ENCODE results near the gene R3HDM1. TPM values are rescaled to one million over a fixed set of nuclear protein-coding genes. Genes with fewer than 3 reads are reported as not detected.
"Not testable (repeated sequence)": the region's sequence is repeated elsewhere in the genome, so short reads cannot be mapped to it uniquely, and the experiment has no call there.

The R3HDM1 gene
- total RNA-seq, 4 donors from 2014 or later = 15.9 to 27.9 (median 22.8) TPM

DNA sequence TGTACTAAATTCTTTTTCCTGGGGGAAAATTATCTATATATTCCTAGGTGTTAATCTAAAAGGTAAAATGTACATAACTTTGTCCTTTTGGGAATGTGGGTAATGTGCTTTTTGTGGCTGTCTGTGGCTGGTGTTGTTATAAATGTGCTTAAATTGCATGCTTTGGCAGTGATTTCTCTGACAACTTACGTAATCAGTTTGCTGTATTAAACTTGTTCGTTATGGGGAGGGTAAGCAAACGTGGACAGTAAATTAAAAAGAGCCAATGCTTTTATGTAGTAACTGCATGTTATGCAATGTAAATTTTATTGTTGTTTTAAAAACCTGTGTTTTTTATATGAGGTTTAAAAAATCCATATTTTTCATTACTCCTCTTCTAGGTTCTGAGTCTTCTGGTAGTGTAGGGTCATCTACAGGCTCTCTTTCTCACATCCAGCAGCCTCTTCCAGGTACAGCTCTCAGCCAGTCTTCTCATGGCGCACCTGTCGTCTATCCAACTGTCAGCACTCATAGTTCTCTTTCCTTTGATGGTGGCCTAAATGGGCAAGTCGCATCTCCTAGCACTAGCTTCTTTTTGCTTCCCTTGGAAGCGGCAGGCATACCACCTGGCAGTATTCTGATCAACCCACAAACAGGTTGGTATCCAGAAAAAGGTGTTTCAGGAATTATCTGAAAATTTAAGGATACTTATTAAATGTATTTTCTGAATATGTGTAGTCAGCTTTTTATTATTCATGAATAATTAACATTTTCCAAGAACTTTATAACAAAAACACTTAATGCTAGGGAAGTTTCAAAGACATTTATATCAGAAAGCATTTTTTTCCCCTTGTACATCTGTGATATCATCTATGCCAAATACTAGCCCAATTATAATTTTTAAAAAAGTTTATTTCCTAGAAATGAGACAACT, 110.1 kb downstream of the R3HDM1 start:
- Histone ChIP-seq H3K4me1 (no peaks in the 10 kb centered on the region), H3K9me3 (no peaks in the 10 kb centered on the region), H3K4me3 (no peak overlapping the region), H3K36me3 (peaks cover 0 to 58% of the 10 kb centered on the region in 2 donors), H3K27me3 (no peaks in the 10 kb centered on the region), H3K27ac (no peak overlapping the region)
- TF ChIP-seq POLR2AphosphoS5 (IDR thresholded peaks at IDR 0.05) (no peak), POLR2A (IDR thresholded peaks at IDR 0.05) (no peak), EP300 (IDR thresholded peaks at IDR 0.05) (no peak)
- TF ChIP-seq, protein P1, sequence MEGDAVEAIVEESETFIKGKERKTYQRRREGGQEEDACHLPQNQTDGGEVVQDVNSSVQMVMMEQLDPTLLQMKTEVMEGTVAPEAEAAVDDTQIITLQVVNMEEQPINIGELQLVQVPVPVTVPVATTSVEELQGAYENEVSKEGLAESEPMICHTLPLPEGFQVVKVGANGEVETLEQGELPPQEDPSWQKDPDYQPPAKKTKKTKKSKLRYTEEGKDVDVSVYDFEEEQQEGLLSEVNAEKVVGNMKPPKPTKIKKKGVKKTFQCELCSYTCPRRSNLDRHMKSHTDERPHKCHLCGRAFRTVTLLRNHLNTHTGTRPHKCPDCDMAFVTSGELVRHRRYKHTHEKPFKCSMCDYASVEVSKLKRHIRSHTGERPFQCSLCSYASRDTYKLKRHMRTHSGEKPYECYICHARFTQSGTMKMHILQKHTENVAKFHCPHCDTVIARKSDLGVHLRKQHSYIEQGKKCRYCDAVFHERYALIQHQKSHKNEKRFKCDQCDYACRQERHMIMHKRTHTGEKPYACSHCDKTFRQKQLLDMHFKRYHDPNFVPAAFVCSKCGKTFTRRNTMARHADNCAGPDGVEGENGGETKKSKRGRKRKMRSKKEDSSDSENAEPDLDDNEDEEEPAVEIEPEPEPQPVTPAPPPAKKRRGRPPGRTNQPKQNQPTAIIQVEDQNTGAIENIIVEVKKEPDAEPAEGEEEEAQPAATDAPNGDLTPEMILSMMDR (IDR thresholded peaks at IDR 0.05) = no peak
- ATAC-seq = no peak
- 90% methylated on average over 7 of the region's 7 CpGs for WGBS, 2 donors (ENCODE audit: low coverage in 1 of 2)

DNA sequence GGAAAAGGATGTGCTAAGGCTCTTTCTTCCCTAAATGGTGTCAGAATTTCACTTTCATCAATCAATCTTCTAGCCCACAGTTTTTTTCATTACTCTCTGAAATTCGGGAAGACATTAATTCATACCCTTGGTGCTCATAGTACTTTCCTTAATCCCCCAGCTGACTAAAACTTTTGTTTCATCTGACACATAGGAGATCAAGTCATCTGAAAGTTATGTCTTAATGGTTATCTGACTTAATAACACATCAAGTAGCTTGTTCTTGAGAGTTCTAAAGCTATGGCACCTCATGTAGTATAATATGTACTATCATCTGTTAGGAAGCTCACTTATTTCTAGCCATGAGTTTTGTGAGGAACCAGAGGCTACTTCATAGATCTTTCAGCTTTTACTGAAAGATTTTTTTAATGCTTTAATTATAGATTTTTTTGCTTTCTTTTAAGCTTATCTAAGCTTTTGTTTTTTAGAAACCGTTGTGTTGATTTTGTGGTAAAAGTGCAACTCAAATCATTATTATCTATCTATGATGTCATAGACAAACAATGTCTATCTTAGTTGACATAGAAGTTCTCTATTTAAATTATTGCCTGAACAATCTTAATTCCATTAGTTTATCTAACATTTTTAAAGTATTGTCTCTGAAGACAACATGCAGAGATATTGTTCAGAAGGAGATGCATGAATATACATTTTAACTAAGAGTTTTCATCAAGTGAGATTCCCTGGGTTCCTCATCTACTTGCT, 116.7 kb downstream of the R3HDM1 start:
- 75 to 77% methylated on average over 2 of the region's 2 CpGs for WGBS, 2 donors (ENCODE audit: low coverage in 1 of 2)
- peaks cover 0 to 72% of the 10 kb centered on the region in 2 donors for H3K36me3 ChIP-seq

DNA sequence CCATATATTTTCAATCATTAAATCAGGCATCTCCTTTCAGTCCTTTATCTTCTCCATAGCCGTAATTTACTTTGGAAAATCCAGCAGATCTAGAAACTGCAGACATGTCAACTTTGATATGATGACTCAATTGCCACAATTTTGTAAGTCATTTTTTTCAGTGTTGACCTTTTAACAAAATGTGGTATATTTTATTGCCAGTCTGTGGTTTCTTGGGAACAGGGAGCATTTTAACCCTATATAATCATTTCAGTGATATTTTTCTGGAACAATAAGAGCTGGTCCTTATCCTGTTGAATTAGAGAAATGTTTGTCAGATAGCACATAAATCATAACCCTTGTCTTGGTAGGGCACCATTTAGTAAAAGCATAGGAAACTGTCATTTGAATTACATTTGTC, 119.4 kb downstream of the R3HDM1 start:
- WGBS, 2 donors (ENCODE audit: low coverage in 1 of 2) = 89 to 100% methylated on average over 1 of the region's 1 CpG
- Histone ChIP-seq H3K4me1 (no peaks in the 10 kb centered on the region), H3K27me3 (no peaks in the 10 kb centered on the region), H3K36me3 (peaks cover 0 to 77% of the 10 kb centered on the region in 2 donors), H3K27ac (no peak overlapping the region), H3K9me3 (no peaks in the 10 kb centered on the region), H3K4me3 (no peak overlapping the region)
- no peak for ATAC-seq
- TF ChIP-seq, protein P1 (IDR thresholded peaks at IDR 0.05) = no peak
- TF ChIP-seq EP300 (IDR thresholded peaks at IDR 0.05) (no peak), POLR2AphosphoS5 (IDR thresholded peaks at IDR 0.05) (no peak), POLR2A (IDR thresholded peaks at IDR 0.05) (no peak)

More for the DNA sequence above, 116.7 kb downstream of the R3HDM1 start:
- H3K27ac ChIP-seq = no peak overlapping the region
- no peak overlapping the region for H3K4me3 ChIP-seq
- TF ChIP-seq POLR2A (IDR thresholded peaks at IDR 0.05) = no peak
- no peak for TF ChIP-seq POLR2AphosphoS5 (IDR thresholded peaks at IDR 0.05)
- TF ChIP-seq, protein P1 (IDR thresholded peaks at IDR 0.05) = no peak
- TF ChIP-seq EP300 (IDR thresholded peaks at IDR 0.05) = no peak
- ATAC-seq = no peak
- no peaks in the 10 kb centered on the region for H3K27me3 ChIP-seq
- H3K4me1 ChIP-seq = no peaks in the 10 kb centered on the region
- H3K9me3 ChIP-seq = no peaks in the 10 kb centered on the region

DNA sequence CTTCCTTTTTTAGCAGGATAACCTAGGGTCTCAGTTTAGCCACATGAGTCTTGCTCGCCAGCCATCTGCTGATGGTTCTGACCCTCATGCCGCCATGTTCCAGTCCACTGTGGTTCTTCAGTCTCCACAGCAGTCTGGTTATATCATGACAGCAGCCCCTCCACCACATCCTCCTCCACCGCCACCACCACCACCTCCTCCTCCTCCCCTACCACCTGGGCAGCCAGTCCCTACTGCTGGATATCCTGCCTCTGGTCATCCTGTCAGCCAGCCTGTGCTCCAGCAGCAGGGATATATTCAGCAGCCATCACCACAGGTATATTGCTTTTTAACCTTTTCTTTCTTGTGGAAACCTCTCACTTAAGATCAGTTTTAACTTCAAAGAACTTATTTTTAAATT, 120.4 kb downstream of the R3HDM1 start:
- Histone ChIP-seq H3K27me3 (no peaks in the 10 kb centered on the region), H3K36me3 (peaks cover 0 to 70% of the 10 kb centered on the region in 2 donors), H3K4me1 (no peaks in the 10 kb centered on the region), H3K9me3 (no peaks in the 10 kb centered on the region), H3K4me3 (no peak overlapping the region), H3K27ac (no peak overlapping the region)
- WGBS, 2 donors (ENCODE audit: low coverage in 1 of 2) = 82 to 100% methylated on average over 1 to 3 of the region's 3 CpGs
- TF ChIP-seq EP300 (IDR thresholded peaks at IDR 0.05) (no peak), POLR2AphosphoS5 (IDR thresholded peaks at IDR 0.05) (no peak), POLR2A (IDR thresholded peaks at IDR 0.05) (no peak)
- TF ChIP-seq, protein P1 (IDR thresholded peaks at IDR 0.05) = no peak
- no peak for ATAC-seq

DNA sequence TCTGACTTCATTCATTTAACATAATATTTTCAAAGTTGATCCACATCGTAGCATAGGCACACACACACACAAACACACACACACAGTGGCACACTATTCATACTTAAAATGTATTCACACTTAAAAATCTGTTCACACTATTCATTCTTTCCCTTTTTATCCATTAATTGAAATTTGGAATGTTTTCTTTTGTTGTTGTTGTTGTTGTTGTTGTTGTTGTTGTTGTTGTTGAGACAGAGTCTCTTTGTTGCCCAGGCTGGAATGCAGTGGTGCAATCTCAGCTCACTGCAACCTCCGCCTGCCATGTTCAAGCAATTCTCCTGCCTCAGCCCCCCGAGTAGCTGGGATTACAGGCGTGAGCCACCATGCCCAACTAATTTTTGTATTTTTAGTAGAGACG, 123.0 kb downstream of the R3HDM1 start:
- not testable (repeated sequence) for H3K4me1 ChIP-seq, H3K9me3 ChIP-seq, ATAC-seq, H3K4me3 ChIP-seq, H3K27ac ChIP-seq, H3K27me3 ChIP-seq
- WGBS, 2 donors (ENCODE audit: low coverage in 1 of 2) = 94% methylated on average over 3 to 5 of the region's 5 CpGs
- peaks cover 0 to 79% of the 10 kb centered on the region in 2 donors for H3K36me3 ChIP-seq

All from gastroesophageal sphincter (tissue), 4 donors.